HG02763 (cell line): ENCODE measurements around the gene GZMA.

ENCODE experiments used
- ATAC-seq: cut with Tn5 transposase; IDR thresholded peaks from one replicate; pipeline ENCODE4 v1.9.1; 2021; ENCODE audit warnings: mild to moderate bottlenecking, moderate library complexity; ENCODE audit not compliant: unreplicated experiment

GZMA gene

GRCh38 chr5:55108661-55109060 is 6.2 kb downstream of the GZMA start:
- no peak for ATAC-seq

GRCh38 chr5:55110217-55110616 is 7.8 kb downstream of the GZMA start:
- no peak for ATAC-seq

- no peak for ATAC-seq
These were observed 10.9 kb downstream of the GZMA start for GRCh38 chr5:55113327-55113726.

GRCh38 chr5:55114061-55114460 is 11.6 kb downstream of the GZMA start:
- no peak for ATAC-seq

- no peak for ATAC-seq
These were observed 20.9 kb downstream of the GZMA start for GRCh38 chr5:55123365-55123764.

GRCh38 chr5:55134053-55134722 is 31.7 kb downstream of the GZMA start:
- no peak for ATAC-seq

GRCh38 chr5:55136521-55136920 is 34.1 kb downstream of the GZMA start:
- ATAC-seq, result no peak

GRCh38 chr5:55140908-55141665 is 38.6 kb downstream of the GZMA start:
- no peak for ATAC-seq

GRCh38 chr5:55141945-55142690 is 39.7 kb downstream of the GZMA start:
- no peak for ATAC-seq

- ATAC-seq, result no peak
These were observed 41.2 kb downstream of the GZMA start for GRCh38 chr5:55143624-55144023.

GRCh38 chr5:55146080-55146479 is 43.6 kb downstream of the GZMA start:
- ATAC-seq, result no peak

- peak; percentile 86 for ATAC-seq
These were observed 44.2 kb downstream of the GZMA start for GRCh38 chr5:55146543-55147151.

GRCh38 chr5:55149308-55149795 is 46.9 kb downstream of the GZMA start:
- no peak for ATAC-seq

- ATAC-seq, result no peak
These were observed 49.7 kb downstream of the GZMA start for GRCh38 chr5:55151923-55152842.

- no peak for ATAC-seq
These were observed 52.4 kb downstream of the GZMA start for GRCh38 chr5:55154873-55155272.
